Stimulated activated CD8-positive, alpha-beta memory T cell treated with anti-CD3 and anti-CD28 coated beads, Interleukin-12 subunit alpha, Interleukin-12 subunit beta, amount 100 ng/mL, for 24 hours (primary cell): Measurements from ENCODE around the gene ARFIP1.
"Not testable (repeated sequence)": the region's sequence is repeated elsewhere in the genome, so short reads cannot be mapped to it uniquely, and the experiment has no call there.

Experiments
- DNase-seq: peaks from one replicate; pipeline ENCODE4 v3.0.0-alpha.2; 2020; ENCODE audit errors: extremely low read depth

ARFIP1 gene

GRCh38 chr4:152779513-152780266 is at the start of gene ARFIP1, which contains the start of gene TIGD4:
Gene ARFIP1 (plus strand): TSS chr4:152779954. CDS start chr4:152829634, 49,680 bp downstream.
Gene TIGD4 (minus strand): TSS chr4:152779730. CDS start chr4:152771004, 8,726 bp downstream.
- peak; percentile 89 for DNase-seq

- DNase-seq: no peak
Observed at GRCh38 chr4:152731997-152732396, 47.8 kb upstream of the ARFIP1 start.

DNA sequence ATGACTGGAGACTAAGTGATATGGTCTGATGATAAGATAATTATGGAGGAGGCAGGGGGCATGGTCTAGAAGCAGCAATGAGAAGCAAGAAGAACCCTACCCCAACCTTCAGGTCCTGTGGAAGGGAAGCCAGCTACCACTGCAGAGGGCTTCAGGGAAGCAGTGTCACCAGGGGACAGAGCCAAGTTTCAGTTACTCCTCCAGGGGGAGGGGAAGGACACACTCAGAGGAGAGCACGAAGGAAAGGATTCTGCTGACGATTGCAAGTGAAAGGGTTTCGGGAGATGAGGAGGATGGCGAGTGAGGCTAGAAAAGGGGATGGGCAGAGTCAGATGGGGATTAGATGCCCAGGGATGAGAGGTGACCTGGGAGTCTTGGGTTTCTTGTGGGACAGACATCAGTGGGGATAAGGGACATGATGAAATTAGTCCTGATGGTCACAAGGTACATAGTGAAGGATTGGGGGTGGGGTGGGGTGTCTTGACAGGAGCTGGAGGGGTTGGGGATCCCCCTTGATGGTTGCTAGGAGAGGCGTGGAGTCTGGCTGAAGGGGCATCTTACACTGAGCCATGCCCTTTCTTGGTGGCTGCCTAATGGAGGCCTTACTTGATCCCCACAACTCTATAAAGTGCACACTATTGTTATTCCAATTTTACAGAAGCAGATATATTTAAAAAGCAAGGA is 45.6 kb upstream of the ARFIP1 start:
- DNase-seq: no peak

- DNase-seq: no peak
Observed at GRCh38 chr4:152734699-152735050, 45.1 kb upstream of the ARFIP1 start.

GRCh38 chr4:152735396-152735859 is 44.3 kb upstream of the ARFIP1 start:
- no peak for DNase-seq

GRCh38 chr4:152735906-152736305 is 43.8 kb upstream of the ARFIP1 start:
- no peak for DNase-seq

DNA sequence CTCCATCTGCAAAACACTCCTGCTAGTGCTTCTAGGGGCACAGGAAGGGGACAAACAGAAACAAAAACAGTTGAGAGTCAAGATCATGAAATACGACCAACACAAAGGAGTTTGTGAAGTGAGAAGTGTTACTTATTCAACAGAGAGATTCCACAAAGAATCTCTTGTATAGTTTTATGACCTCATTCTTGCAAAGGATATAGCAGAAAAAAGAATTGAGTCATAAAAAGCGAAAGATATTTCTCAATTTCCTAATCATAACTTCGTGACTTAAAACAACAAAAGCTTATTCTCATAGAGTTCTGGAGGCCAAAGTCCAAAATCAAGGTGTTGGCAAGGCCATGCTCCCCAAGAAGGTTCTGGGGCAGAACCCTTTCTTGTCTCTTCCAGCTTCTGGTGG is 40.9 kb upstream of the ARFIP1 start:
- DNase-seq: no peak

- no peak for DNase-seq
Observed at GRCh38 chr4:152747444-152747843, 32.3 kb upstream of the ARFIP1 start.

GRCh38 chr4:152748619-152749018 is 31.1 kb upstream of the ARFIP1 start:
- DNase-seq: no peak

- DNase-seq: no peak
Observed at GRCh38 chr4:152763796-152764195, 16.0 kb upstream of the ARFIP1 start.

DNA sequence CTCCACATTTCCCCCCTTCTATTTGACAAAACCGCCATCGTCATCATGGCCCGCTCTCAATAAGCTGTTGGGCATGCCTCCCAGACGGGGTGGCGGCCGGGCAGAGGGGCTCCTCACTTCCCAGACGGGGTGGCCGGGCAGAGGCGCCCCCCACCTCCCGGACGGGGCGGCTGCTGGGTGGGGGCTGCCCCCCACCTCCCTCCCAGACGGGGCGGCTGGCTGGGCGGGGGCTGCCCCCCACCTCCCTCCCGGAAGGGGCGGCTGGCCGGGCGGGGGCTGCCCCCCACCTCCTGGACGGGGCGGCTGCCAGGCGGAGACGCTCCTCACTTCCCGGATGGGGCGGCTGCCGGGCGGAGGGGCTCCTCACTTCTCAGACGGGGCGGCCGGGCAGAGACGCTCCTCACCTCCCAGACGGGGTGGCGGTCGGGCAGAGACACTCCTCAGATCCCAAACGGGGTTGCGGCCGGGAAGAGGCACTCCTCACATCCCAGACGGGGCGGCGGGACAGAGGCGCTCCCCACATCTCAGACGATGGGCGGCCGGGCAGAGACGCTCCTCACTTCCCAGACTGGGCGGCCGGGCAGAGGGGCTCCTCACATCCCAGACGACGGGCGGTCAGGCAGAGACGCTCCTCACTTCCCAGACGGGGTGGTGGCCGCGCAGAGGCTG is 14.6 kb upstream of the ARFIP1 start:
- not testable (repeated sequence) for DNase-seq

DNA sequence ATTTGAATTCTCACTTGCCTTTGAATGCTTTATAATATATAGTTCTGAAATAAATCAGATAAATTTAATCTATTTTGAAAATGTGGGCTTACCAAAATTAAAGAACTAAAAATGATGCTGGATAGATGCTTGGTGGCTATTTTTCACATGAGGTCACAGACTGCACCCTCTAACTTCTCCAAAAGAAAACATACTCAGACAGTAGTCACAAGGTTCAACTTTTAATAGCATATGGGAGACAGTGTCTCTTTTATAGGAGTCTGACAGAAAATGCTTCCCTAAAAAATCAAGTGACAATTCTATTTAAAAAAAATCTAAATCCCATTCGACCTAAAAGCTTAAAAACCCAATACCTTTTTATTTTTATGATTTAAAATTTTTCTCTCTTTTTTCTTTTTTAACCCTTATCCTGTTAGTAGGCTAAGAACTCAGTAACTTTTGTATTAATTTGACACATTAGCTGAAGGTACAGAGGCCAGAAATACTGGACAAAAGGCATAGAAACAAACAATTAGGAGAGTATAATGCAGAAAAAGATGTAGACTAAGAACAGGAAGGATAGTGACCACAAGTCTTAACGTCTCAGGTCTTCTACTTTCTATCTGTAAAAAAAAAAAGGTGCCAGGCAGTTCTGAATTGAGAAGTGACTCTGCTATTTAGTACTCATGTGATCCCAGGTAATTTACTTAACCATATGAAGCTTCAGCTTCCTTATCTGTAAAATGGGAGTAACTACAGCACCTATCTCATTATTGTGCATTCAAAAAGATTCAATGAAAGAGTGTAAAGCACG is 7.8 kb upstream of the ARFIP1 start:
- DNase-seq: no peak

DNA sequence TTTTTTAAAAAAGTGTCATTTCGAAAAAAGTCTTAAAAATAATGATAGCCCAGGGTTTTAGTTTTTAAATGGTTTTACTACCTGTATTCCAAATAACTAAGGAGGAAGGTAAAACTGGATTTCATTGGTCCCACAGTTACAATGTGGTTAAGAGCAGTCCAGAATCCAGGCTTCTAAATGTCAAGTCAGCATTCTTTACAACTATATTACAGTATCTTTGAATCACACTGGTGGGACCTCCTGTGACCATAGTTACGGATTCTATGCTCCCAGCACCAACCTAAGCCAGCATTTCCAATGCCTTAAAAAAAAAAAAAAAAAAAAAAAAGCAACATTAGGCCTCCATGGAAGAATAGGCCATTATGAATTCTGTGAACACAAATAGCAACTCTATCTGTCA is 6.4 kb upstream of the ARFIP1 start:
- DNase-seq: no peak

GRCh38 chr4:152773953-152774352 is 5.8 kb upstream of the ARFIP1 start:
- DNase-seq: no peak

DNA sequence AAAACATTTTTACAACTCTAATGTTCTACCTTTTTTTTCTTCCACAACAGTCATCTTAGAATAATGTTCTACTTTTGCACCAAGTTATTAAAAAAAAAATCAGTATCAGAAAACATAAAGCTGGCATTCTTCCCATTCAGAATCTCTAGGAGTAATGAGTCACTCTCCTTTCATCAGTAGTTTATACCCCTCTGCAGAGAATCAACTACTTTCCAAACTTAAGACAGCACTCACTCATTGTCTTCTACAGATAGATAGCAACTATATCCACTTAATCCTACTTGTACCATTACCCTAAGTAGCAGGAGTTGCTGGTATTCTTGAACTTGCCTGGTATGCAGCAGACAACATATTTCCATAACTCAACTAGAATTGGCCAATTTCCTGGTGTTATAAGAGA is 3.4 kb upstream of the ARFIP1 start:
- DNase-seq: no peak

GRCh38 chr4:152777488-152777887 is 2.3 kb upstream of the ARFIP1 start:
- DNase-seq: no peak

GRCh38 chr4:152778656-152779512 is 870 bp upstream of the ARFIP1 start:
- no peak for DNase-seq

GRCh38 chr4:152780267-152780778 is 569 bp downstream of the ARFIP1 start:
- no peak for DNase-seq

DNA sequence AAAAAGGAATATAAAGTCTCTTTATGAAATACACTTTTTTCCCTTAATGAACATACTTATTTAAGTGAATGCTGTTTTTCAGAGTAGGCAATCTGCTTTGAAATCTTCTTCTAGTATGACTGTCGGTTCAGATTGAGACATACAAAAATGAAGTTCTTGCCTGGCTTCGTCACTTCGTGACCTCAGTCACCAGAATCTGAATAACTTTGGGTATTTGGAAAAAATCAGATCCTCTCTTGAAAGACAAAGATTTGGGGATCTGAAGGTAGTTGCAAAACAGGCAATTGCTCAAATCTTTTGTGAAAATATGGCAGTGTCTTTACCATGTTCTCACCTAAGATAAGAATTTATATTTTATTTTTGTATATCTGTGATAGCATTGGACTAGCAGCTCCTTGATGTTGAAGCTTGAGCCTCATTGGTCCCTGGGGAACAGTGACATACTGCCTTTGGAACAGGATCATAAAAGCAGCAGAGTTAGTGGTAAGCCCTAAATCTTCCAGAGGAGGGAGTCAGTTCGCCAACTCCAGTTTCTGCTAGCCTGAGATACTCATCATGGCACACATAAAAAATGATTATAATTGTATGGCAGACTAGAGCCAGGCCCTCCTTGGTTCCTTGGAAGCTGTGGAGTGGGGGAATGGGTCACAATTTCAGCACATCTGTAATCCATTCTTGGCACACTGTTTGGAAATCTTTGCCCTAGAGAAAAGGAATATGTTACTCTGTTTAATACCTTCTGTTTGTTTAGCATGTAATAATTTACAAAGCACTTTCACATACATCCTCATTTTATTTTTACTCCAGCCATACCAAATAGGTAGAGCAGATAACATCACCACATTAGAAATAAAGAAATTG is 5.0 kb downstream of the ARFIP1 start:
- no peak for DNase-seq
